ENCODE measurements around the gene NBPF1. TPM values are rescaled to one million over a fixed set of nuclear protein-coding genes. Genes with fewer than 3 reads are reported as not detected.
"Not testable (repeated sequence)": the region's sequence is repeated elsewhere in the genome, so short reads cannot be mapped to it uniquely, and the experiment has no call there.

Gene NBPF1
- total RNA-seq, 2 experiments from 2014 or later, result 11.0 to 34.1 TPM

- ChIA-PET POLR2A (interaction anchor here (1.2 kb wide), 2 partner anchors 15 to 32 kb away, joined by 3 to 6 read pairs; no protein-coding TSS in a partner anchor), CTCF (ENCODE audit: unreplicated experiment) (interaction anchor here (1.1 kb wide), 1 partner anchor 16 kb away, joined by 3 read pairs; no protein-coding TSS in a partner anchor)
- H4K20me1 ChIP-seq (ENCODE audit: insufficient read depth, low read length); H3K4me2 ChIP-seq (ENCODE audit: low read length); H3K79me2 ChIP-seq (ENCODE audit: insufficient read depth, low read depth, low read length); DNase-seq (ENCODE audit: low spot score); H3K27ac ChIP-seq (ENCODE audit: low read depth, low read length, poor library complexity, severe bottlenecking); H3K4me3 ChIP-seq (ENCODE audit: low read depth, low read length, poor library complexity, severe bottlenecking); H3K4me1 ChIP-seq (ENCODE audit: insufficient read depth, low read length, poor library complexity, severe bottlenecking); H3K9me2 ChIP-seq (ENCODE audit: insufficient read depth, low read length); H2AFZ ChIP-seq (ENCODE audit: low read length); H3K9me3 ChIP-seq (ENCODE audit: low read length); intact Hi-C loops (cut with micrococcal nuclease; ENCODE audit: unreplicated experiment); BruUV-seq (replicated peaks): not testable (repeated sequence)
- H3K36me3 ChIP-seq (ENCODE audit: insufficient read depth, low read length), result peaks cover 51% of the 10 kb centered on the region
These were observed 18.9 kb upstream of the NBPF1 start for GRCh38 chr1:16632044-16632850.

- no peak overlapping the region for H3K4me2 ChIP-seq (ENCODE audit: low read length)
- no TSS peak for BruUV-seq (replicated peaks)
- H3K4me1 ChIP-seq (ENCODE audit: insufficient read depth, low read length, poor library complexity, severe bottlenecking), result no peaks in the 10 kb centered on the region
- intact Hi-C loops (cut with micrococcal nuclease; ENCODE audit: unreplicated experiment), result no loop called here
- H3K9me2 ChIP-seq (ENCODE audit: insufficient read depth, low read length), result no peaks in the 10 kb centered on the region
- H3K4me3 ChIP-seq (ENCODE audit: low read depth, low read length, poor library complexity, severe bottlenecking), result no peak overlapping the region
- no peak overlapping the region for H3K27ac ChIP-seq (ENCODE audit: low read depth, low read length, poor library complexity, severe bottlenecking)
- H3K79me2 ChIP-seq (ENCODE audit: insufficient read depth, low read depth, low read length), result no peaks in the 10 kb centered on the region
- ChIA-PET CTCF (ENCODE audit: unreplicated experiment) (interaction anchor here (1.1 kb wide), 1 partner anchor 15 kb away, joined by 3 read pairs; no protein-coding TSS in a partner anchor), POLR2A (no interaction called here)
- peaks cover 53% of the 10 kb centered on the region for H3K36me3 ChIP-seq (ENCODE audit: insufficient read depth, low read length)
- no peak for TF ChIP-seq EZH2phosphoT487 (IDR thresholded peaks at IDR 0.05; ENCODE audit: borderline replicate concordance, low read depth, low read length)
- TF ChIP-seq, protein P1, sequence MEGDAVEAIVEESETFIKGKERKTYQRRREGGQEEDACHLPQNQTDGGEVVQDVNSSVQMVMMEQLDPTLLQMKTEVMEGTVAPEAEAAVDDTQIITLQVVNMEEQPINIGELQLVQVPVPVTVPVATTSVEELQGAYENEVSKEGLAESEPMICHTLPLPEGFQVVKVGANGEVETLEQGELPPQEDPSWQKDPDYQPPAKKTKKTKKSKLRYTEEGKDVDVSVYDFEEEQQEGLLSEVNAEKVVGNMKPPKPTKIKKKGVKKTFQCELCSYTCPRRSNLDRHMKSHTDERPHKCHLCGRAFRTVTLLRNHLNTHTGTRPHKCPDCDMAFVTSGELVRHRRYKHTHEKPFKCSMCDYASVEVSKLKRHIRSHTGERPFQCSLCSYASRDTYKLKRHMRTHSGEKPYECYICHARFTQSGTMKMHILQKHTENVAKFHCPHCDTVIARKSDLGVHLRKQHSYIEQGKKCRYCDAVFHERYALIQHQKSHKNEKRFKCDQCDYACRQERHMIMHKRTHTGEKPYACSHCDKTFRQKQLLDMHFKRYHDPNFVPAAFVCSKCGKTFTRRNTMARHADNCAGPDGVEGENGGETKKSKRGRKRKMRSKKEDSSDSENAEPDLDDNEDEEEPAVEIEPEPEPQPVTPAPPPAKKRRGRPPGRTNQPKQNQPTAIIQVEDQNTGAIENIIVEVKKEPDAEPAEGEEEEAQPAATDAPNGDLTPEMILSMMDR (conservative IDR thresholded peaks at IDR 0.05; ENCODE audit: low read length), result no peak
- no peaks in the 10 kb centered on the region for H3K9me3 ChIP-seq (ENCODE audit: low read length)
- no peak overlapping the region for H2AFZ ChIP-seq (ENCODE audit: low read length)
- no peak for DNase-seq (ENCODE audit: low spot score)
- 0 out of 2 replicates have a peak, but pooled peaks cover 5% of the 10 kb centered on the region for H4K20me1 ChIP-seq (ENCODE audit: insufficient read depth, low read length)
These were observed 18.1 kb upstream of the NBPF1 start for GRCh38 chr1:16631248-16632043.

- Histone ChIP-seq H3K79me2 (ENCODE audit: insufficient read depth, low read depth, low read length) (no peaks in the 10 kb centered on the region), H4K20me1 (ENCODE audit: insufficient read depth, low read length) (0 out of 2 replicates have a peak, but pooled peaks cover 4% of the 10 kb centered on the region), H3K9me3 (ENCODE audit: low read length) (no peaks in the 10 kb centered on the region), H3K4me1 (ENCODE audit: insufficient read depth, low read length, poor library complexity, severe bottlenecking) (no peaks in the 10 kb centered on the region), H3K4me3 (ENCODE audit: low read depth, low read length, poor library complexity, severe bottlenecking) (no peak overlapping the region), H3K4me2 (ENCODE audit: low read length) (no peak overlapping the region), H3K36me3 (ENCODE audit: insufficient read depth, low read length) (peaks cover 59% of the 10 kb centered on the region), H2AFZ (ENCODE audit: low read length) (no peak overlapping the region), H3K9me2 (ENCODE audit: insufficient read depth, low read length) (no peaks in the 10 kb centered on the region), H3K27ac (ENCODE audit: low read depth, low read length, poor library complexity, severe bottlenecking) (no peak overlapping the region)
- ChIA-PET POLR2A (no interaction called here), CTCF (ENCODE audit: unreplicated experiment) (no interaction called here)
- intact Hi-C loops (cut with micrococcal nuclease; ENCODE audit: unreplicated experiment), result no loop called here
- DNase-seq (ENCODE audit: low spot score), result no peak
- TF ChIP-seq, protein P1 (conservative IDR thresholded peaks at IDR 0.05; ENCODE audit: low read length), result no peak
- TF ChIP-seq EZH2phosphoT487 (IDR thresholded peaks at IDR 0.05; ENCODE audit: borderline replicate concordance, low read depth, low read length), result no peak
- no TSS peak for BruUV-seq (replicated peaks)
These were observed 17.4 kb upstream of the NBPF1 start for GRCh38 chr1:16630661-16631247.

DNA sequence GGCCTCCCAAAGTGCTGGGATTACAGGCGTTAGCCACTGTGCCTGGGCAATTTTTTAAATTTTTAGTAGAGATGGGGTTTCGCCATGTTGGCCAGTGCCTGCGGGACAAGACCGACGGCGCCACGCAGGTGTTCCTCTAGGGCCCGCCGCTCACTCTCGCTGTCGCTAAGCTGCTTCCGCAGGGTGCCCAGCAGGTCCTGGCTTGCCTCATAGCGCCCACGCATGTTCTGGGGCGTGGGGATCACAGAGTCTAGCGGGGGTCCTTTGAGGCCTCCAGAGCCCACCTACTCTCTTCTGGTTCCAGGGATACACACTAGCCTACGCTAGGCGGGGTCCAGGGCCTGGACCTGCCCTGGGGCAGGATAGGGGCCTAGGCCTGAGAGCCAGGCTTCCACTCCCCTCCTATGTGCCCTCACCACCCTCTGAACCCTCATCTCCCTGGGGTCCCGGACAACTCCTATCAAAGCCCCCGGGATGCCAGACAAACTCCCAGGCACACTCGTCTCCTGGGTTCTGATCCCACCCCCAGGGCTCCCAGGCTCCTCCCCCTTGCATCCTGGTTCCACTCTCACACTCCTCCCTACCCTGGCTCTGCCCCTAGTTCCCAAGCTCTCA lies 16.7 kb upstream of the NBPF1 start:
- BruUV-seq (replicated peaks); H2AFZ ChIP-seq (ENCODE audit: low read length); H3K79me2 ChIP-seq (ENCODE audit: insufficient read depth, low read depth, low read length); H3K9me3 ChIP-seq (ENCODE audit: low read length); H3K4me1 ChIP-seq (ENCODE audit: insufficient read depth, low read length, poor library complexity, severe bottlenecking); POLR2A ChIA-PET; H4K20me1 ChIP-seq (ENCODE audit: insufficient read depth, low read length); H3K4me2 ChIP-seq (ENCODE audit: low read length); H3K4me3 ChIP-seq (ENCODE audit: low read depth, low read length, poor library complexity, severe bottlenecking); intact Hi-C loops (cut with micrococcal nuclease; ENCODE audit: unreplicated experiment); H3K9me2 ChIP-seq (ENCODE audit: insufficient read depth, low read length); DNase-seq (ENCODE audit: low spot score); CTCF ChIA-PET (ENCODE audit: unreplicated experiment); H3K27ac ChIP-seq (ENCODE audit: low read depth, low read length, poor library complexity, severe bottlenecking): not testable (repeated sequence)
- peaks cover 64% of the 10 kb centered on the region for H3K36me3 ChIP-seq (ENCODE audit: insufficient read depth, low read length)

All from OCI-LY7 (cell line).